Cortex of kidney (tissue), 1 donor: ENCODE measurements around the gene DCTN3.

ENCODE experiments used
- DNase-seq: peaks from one replicate; lab custom pipeline; 2025; lab: John Stamatoyannopoulos, UW

Gene DCTN3

DNA sequence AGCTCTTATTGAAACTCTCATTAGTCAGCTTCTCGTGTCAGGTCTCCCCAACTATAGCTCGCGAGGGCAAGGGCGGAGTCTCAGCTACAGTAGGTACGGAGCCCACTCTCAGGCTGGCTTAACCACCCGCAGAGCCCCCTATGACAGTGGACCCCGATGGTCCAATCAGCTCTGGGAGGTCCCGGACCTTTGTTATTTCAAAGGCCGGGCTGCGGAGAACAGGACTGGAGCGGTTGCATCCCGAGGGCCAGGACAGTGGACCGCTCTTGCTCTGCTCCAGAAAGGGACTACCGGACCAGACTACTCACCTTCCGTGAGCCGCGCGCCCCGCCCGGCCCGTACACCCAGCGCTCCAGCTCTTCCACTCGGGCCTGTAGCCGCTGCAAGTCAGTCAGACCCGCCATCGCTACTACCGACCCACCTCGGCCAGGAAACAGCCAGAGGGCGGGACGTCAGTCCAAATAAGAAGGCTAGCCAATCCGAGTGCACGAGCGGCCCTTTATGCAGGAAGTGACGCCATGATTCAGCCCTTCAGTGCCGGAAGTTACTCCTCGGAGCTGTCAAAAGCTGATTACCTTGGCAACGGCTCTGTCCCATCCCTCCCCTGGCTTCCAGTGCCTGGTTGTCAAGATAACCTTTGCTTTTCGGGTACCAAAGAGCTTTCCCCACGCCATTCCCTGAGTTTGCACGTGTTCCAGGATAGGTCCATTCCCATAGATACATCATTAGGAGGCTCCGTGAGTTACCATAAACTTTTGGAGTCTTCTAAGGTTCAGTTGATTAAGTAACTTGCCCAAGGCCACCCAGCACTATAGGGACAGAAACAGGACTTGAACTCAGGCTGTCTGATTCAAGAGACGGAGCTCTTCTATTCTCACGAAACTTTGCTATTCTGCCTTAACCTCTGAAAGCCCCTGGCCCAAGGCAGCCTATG is at the start of gene DCTN3:
Gene DCTN3, minus strand, starts transcription at position 435 of the 934 bp plus-strand sequence. Its CDS starts 31 bp downstream, at position 404.
- DNase-seq: no peak

DNA sequence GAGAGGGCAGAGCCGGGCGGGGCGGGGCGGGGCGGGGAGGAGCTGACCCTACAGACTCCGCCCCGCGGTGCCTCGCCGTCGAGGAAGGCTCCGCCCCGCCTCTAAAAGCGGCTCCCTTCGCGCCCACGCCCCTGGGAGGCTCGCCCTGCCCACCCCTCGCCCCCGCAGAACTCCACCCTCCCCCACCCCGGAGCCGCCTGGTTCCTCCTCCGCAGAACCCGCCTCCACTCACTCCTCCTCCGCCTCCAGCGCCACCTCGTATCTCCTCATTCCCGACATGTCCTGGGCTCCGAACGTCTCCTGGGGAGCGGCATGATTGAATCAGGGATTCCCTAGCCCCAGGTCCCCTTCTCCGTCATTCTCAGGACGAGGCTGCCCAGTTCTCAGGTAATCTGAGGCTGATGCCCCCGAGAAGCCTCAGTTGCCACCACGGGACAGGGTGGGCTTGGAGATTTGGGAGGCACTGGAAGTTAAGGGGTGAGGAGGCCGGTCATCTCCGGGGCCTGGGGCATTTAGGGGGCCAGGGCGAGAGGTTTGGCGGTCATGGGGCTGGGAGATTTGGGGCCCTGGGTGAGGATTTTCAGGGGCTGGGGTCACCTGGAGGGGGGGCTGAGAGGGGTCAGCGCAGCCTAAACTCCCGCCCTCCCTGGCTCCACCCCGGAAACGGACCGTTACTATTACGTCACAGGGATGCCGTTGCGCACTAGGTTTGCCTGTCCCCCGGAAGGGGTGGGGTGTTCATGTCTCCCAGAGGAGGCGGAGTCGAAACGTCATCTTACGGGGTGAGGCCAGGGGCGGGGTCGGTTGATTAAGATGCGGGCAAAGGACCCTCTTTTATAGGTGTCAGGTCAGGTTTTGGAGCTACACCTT is 45.3 kb upstream of the DCTN3 start:
- DNase-seq: no peak

GRCh38 chr9:34665067-34665380 is 44.7 kb upstream of the DCTN3 start:
- no peak for DNase-seq

DNA sequence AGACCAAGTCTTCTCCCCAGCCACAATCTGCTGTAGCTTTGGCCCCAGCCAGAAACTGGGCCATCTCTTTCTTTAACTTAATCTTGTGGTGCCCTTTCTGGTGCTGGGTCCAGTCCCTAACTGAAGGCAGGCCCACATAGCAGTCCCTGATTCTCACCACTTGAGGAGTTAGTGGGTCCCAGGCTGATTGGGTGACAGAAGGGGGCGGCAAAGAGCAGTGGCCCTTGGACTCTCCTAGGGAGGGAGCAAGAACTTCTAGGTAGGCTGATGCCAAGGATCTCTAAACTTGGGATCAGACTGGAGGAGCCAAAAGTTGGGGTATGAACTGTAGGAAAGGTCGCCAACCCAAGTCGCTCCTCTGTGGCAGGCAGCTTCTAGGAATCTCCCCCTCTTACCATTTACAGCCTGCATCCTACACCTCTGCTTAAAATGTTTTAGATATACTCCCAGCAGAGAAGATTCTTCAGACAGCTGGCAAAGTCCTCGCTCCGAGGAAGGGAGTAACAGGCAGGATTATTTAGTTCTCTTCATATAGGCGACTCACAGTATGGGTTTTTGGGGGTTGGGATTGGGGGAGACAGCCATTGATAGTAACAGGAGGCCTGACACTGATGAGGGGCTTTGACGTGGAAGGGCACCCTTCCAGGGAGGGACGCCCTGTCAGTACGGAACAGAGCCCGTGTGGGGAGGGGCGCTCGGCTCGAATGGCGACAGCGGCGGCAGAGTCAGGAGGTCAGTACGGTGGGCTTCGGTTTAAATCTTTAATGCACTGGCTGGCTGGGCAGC is 44.2 kb upstream of the DCTN3 start:
- no peak for DNase-seq

DNA sequence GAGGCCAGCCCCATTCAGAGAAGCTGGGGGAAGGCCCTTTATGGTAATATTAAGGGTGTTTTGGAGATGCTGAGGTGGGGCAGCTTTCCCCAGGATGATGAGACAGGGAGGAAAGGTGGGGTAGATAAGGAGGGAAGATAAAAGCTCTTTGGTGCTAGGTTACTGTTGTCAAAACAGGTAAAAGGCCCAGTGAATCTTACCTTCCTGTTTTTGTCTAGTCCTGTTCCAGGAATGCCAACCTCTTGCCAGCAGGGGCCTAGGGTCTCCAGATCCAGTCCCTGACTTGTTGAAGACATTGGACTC is 43.0 kb upstream of the DCTN3 start:
- DNase-seq: no peak

GRCh38 chr9:34662526-34663302 is 42.4 kb upstream of the DCTN3 start, which contains the start of gene CCL27:
CCL27 (minus strand) TSS chr9:34662657; CDS start chr9:34662633, 24 bp downstream.
- DNase-seq: no peak

- no peak for DNase-seq
These were observed 39.4 kb upstream of the DCTN3 start for GRCh38 chr9:34659592-34660253.

- no peak for DNase-seq
These were observed 38.2 kb upstream of the DCTN3 start for GRCh38 chr9:34658461-34658860.

GRCh38 chr9:34656992-34657391 is 36.7 kb upstream of the DCTN3 start:
- DNase-seq: no peak

- DNase-seq: no peak
These were observed 35.1 kb upstream of the DCTN3 start for GRCh38 chr9:34655394-34655793.

- DNase-seq: no peak
These were observed 34.2 kb upstream of the DCTN3 start for GRCh38 chr9:34654323-34655051.

- DNase-seq: no peak
These were observed 33.1 kb upstream of the DCTN3 start for GRCh38 chr9:34653151-34654072.

- DNase-seq: no peak
These were observed 32.3 kb upstream of the DCTN3 start for GRCh38 chr9:34652602-34653000.

GRCh38 chr9:34651876-34652601 is 31.7 kb upstream of the DCTN3 start, which contains the start of gene IL11RA:
IL11RA (plus strand) TSS chr9:34652185; CDS start chr9:34655218, 3,033 bp downstream.
- no peak for DNase-seq

- no peak for DNase-seq
These were observed 31.0 kb upstream of the DCTN3 start for GRCh38 chr9:34651321-34651720.

GRCh38 chr9:34650816-34651215 is 30.5 kb upstream of the DCTN3 start:
- no peak for DNase-seq

DNA sequence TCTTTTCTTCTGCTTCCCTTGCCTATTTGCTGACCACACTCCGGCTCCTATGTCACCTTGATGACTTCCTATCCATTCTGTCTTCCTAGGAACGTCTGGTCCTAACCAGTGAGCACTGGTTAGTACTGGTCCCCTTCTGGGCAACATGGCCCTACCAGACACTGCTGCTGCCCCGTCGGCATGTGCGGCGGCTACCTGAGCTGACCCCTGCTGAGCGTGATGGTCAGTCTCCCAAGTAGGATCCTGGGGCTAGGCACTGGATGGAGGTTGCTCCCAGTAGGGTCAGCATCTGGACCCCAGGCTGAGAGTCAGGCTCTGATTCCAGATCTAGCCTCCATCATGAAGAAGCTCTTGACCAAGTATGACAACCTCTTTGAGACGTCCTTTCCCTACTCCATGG is 28.4 kb upstream of the DCTN3 start:
- DNase-seq: no peak

GRCh38 chr9:34647651-34648050 is 27.4 kb upstream of the DCTN3 start:
- DNase-seq: no peak
